Nephron progenitor cell (in vitro differentiated cells): ENCODE results near the gene RGSL1.

Source experiments
- DNase-seq: peaks from one replicate; pipeline ENCODE4 v3.0.0; 2021
- H3K27ac Mint-ChIP-seq: 2 replicates; pipeline ENCODE4 v1.8.0; 2021; ENCODE audit warnings: mild to moderate bottlenecking, moderate library complexity, mixed read lengths
- H3K27me3 Mint-ChIP-seq: 2 replicates; pipeline ENCODE4 v1.8.0; 2021; ENCODE audit warnings: mild to moderate bottlenecking, low read depth, mixed read lengths; ENCODE audit not compliant: poor library complexity
- H3K36me3 Mint-ChIP-seq: 2 replicates; pipeline ENCODE4 v1.8.0; 2021; ENCODE audit warnings: low read depth, mixed read lengths
- H3K4me1 Mint-ChIP-seq: 2 replicates; pipeline ENCODE4 v1.8.0; 2021; ENCODE audit warnings: mixed read lengths
- H3K4me3 Mint-ChIP-seq: 2 replicates; pipeline ENCODE4 v1.8.0; 2021; ENCODE audit warnings: mild to moderate bottlenecking, moderate library complexity, mixed read lengths
- H3K9me3 Mint-ChIP-seq: 2 replicates; pipeline ENCODE4 v1.8.0; 2021; ENCODE audit warnings: mild to moderate bottlenecking, moderate library complexity, mixed read lengths
- TF ChIP-seq, protein P1 (sequence below): fragments of 200-600 bp; sonication (generic); IDR thresholded peaks from 2 replicates; pipeline ENCODE4 v1.5.0; 2021; ENCODE audit warnings: antibody characterized with exemption

The RGSL1 gene

DNA sequence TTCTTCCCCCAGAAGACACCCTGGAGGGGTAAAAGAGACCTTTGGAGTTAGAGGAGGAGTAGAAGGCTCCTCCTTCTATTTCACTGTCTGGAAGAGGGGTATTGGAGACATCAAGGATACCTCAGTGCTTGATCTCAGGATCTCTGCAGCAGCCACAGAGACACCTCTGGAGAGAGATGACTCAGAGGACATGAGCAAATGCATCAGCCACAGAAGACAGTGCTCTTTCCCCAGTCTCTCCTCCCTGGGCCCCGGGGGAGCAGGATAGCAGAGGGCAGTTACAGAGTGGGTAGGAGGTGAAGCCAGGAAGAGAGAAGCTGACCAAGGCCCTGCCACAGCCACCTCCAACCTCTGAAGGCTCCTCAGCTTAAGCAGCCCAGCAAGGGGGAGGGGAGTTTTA, 34.2 kb upstream of the RGSL1 start:
- TF ChIP-seq, protein P1, sequence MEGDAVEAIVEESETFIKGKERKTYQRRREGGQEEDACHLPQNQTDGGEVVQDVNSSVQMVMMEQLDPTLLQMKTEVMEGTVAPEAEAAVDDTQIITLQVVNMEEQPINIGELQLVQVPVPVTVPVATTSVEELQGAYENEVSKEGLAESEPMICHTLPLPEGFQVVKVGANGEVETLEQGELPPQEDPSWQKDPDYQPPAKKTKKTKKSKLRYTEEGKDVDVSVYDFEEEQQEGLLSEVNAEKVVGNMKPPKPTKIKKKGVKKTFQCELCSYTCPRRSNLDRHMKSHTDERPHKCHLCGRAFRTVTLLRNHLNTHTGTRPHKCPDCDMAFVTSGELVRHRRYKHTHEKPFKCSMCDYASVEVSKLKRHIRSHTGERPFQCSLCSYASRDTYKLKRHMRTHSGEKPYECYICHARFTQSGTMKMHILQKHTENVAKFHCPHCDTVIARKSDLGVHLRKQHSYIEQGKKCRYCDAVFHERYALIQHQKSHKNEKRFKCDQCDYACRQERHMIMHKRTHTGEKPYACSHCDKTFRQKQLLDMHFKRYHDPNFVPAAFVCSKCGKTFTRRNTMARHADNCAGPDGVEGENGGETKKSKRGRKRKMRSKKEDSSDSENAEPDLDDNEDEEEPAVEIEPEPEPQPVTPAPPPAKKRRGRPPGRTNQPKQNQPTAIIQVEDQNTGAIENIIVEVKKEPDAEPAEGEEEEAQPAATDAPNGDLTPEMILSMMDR: no peak
- H3K27ac Mint-ChIP-seq: peak overlapping the region; percentile 53
- no peak overlapping the region for H3K4me3 Mint-ChIP-seq
- peaks cover 41% of the 10 kb centered on the region for H3K4me1 Mint-ChIP-seq
- no peaks in the 10 kb centered on the region for H3K9me3 Mint-ChIP-seq
- no peaks in the 10 kb centered on the region for H3K36me3 Mint-ChIP-seq
- peaks cover 3% of the 10 kb centered on the region for H3K27me3 Mint-ChIP-seq
- DNase-seq: no peak

GRCh38 chr1:182426442-182427430, 23.2 kb upstream of the RGSL1 start:
- H3K36me3 Mint-ChIP-seq: no peaks in the 10 kb centered on the region
- peaks cover 7% of the 10 kb centered on the region for H3K27me3 Mint-ChIP-seq
- peaks cover 17% of the 10 kb centered on the region for H3K4me1 Mint-ChIP-seq
- no peak overlapping the region for H3K27ac Mint-ChIP-seq
- no peak for DNase-seq
- H3K9me3 Mint-ChIP-seq: no peaks in the 10 kb centered on the region
- TF ChIP-seq, protein P1: no peak
- H3K4me3 Mint-ChIP-seq: no peak overlapping the region

DNA sequence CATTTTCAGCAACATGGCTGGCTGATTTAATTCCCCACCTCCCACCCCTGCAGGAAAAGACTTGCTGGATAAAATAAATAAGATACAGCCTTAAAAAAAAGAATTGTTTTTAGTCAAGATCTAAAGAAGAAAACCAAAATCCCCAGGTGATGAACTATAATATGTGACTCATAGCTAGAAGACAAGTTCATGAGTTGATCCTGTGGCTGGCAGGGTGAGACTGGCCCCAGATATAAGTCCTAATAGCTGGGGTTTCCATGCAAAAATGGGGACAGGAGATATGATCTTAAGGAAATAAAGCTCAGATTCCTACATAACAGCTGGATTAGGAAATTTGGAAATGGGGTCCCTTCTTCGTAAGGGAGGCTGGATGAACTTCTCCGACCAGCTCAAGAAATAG, 21.9 kb upstream of the RGSL1 start:
- TF ChIP-seq, protein P1: no peak
- Mint-ChIP-seq H3K4me3 (no peak overlapping the region), H3K27ac (no peak overlapping the region), H3K4me1 (peaks cover 17% of the 10 kb centered on the region), H3K36me3 (no peaks in the 10 kb centered on the region), H3K9me3 (no peaks in the 10 kb centered on the region), H3K27me3 (peaks cover 7% of the 10 kb centered on the region)
- DNase-seq: no peak

DNA sequence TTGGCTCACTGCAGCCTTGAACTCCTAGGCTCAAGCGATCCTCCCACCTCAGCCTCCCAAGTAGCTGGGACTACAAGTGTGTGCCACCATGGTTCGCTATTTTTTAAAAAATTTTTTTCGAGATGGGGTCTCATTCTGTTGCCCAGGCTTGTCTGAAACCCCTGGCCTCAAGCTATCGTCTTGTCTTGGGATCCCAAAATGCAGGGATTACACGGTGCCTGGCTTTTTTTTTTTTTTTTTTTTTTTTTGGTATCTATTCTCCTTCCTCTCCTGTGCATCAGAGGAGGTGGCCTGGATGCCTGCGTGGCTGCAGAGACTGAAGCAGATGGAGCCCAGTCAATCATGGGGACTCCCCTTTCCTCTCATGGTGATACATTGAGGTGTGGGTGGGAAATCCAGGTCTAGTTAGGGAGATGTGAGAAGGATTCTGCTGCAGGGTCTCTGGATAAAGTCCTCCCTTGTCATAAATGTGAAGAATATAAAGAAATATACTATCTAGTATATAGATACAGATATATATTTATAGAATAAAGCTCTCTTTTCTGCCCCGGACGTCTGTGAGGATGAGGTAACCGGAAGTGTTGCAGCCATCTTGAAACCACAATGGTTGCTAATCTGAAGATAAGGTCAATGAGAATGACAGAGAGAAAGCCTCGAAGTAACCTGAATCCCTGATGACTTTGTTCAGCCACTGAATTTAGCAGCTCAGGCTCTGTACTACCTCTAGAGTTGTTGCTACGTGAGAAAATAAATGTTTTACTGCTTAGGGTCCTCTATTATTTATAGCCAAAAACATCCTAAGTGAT, 19.5 kb upstream of the RGSL1 start:
- TF ChIP-seq, protein P1: no peak
- no peak overlapping the region for H3K27ac Mint-ChIP-seq
- DNase-seq: no peak
- no peaks in the 10 kb centered on the region for H3K36me3 Mint-ChIP-seq
- H3K4me1 Mint-ChIP-seq: peaks cover 17% of the 10 kb centered on the region
- peaks cover 7% of the 10 kb centered on the region for H3K27me3 Mint-ChIP-seq
- no peak overlapping the region for H3K4me3 Mint-ChIP-seq
- no peaks in the 10 kb centered on the region for H3K9me3 Mint-ChIP-seq

GRCh38 chr1:182431278-182431677, 18.7 kb upstream of the RGSL1 start:
- peaks cover 7% of the 10 kb centered on the region for H3K27me3 Mint-ChIP-seq
- H3K4me1 Mint-ChIP-seq: peaks cover 17% of the 10 kb centered on the region
- no peak overlapping the region for H3K4me3 Mint-ChIP-seq
- no peak for DNase-seq
- no peaks in the 10 kb centered on the region for H3K36me3 Mint-ChIP-seq
- no peaks in the 10 kb centered on the region for H3K9me3 Mint-ChIP-seq
- H3K27ac Mint-ChIP-seq: no peak overlapping the region
- TF ChIP-seq, protein P1: no peak
